Measurements from ENCODE around the gene CACNG4. TPM values are rescaled to one million over a fixed set of nuclear protein-coding genes. Genes with fewer than 3 reads are reported as not detected.

The CACNG4 gene
- total and polyA plus RNA-seq, 2 of the 4 experiments (the other 2 are of a cell fraction) = under 0.01 to 0.53 TPM

GRCh38 chr17:66928949-66929348, 35.6 kb upstream of the CACNG4 start:
- H4K20me1 ChIP-seq (ENCODE audit: insufficient read depth, low read length) = no peaks in the 10 kb centered on the region
- no peak for TF ChIP-seq CEBPB (IDR thresholded peaks at IDR 0.05; ENCODE audit: low read depth, low read length)
- TF ChIP-seq MAFK (IDR thresholded peaks at IDR 0.05; ENCODE audit: low read depth, low read length) = no peak
- no peak for TF ChIP-seq RCOR1 (IDR thresholded peaks at IDR 0.05; ENCODE audit: insufficient replicate concordance, low read length)
- TF ChIP-seq SMC3 (IDR thresholded peaks at IDR 0.05; ENCODE audit: low read depth, low read length) = no peak
- no peak for TF ChIP-seq POLR2A (IDR thresholded peaks at IDR 0.05; ENCODE audit: low read depth, low read length)
- TF ChIP-seq NFE2L2 (IDR thresholded peaks at IDR 0.05; ENCODE audit: low read depth, low read length) = no peak
- TF ChIP-seq MXI1 (IDR thresholded peaks at IDR 0.05; ENCODE audit: borderline replicate concordance, low read depth, low read length) = no peak
- no peak for TF ChIP-seq USF2 (IDR thresholded peaks at IDR 0.05; ENCODE audit: low read depth, low read length)
- no peak for TF ChIP-seq BHLHE40 (IDR thresholded peaks at IDR 0.05; ENCODE audit: low read depth, low read length)
- no peak for TF ChIP-seq MAZ (IDR thresholded peaks at IDR 0.05; ENCODE audit: borderline replicate concordance, low read depth, low read length)
- no peak for TF ChIP-seq CHD1 (IDR thresholded peaks at IDR 0.05; ENCODE audit: low read depth, low read length)
- no peak for TF ChIP-seq ELK1 (IDR thresholded peaks at IDR 0.05; ENCODE audit: borderline replicate concordance, low read depth, low read length)
- TF ChIP-seq FOS (IDR thresholded peaks at IDR 0.05; ENCODE audit: low read depth, low read length) = no peak
- H3K79me1 ChIP-seq (ENCODE audit: low read depth in 1 of 2, low read length in 2 of 2) = no peaks in the 10 kb centered on the region
- H3K4me2 ChIP-seq (ENCODE audit: low read depth, low read length) = no peak overlapping the region
- no peak overlapping the region for H3K9ac ChIP-seq (ENCODE audit: low read depth, low read length)
- no peak overlapping the region for H2BK5ac ChIP-seq (ENCODE audit: low read depth, low read length, poor library complexity, severe bottlenecking)
- no peaks in the 10 kb centered on the region for H3K36me3 ChIP-seq (ENCODE audit: control insufficient read depth, insufficient read depth, low read length)
- H3K9me3 ChIP-seq (ENCODE audit: control insufficient read depth, insufficient read depth, low read length) = no peaks in the 10 kb centered on the region
- no TSS peak for BruUV-seq (replicated peaks)
- no peak overlapping the region for H2AFZ ChIP-seq (replicated peaks; ENCODE audit: low read length, poor library complexity)
- ChIA-PET CTCF (no interaction called here), POLR2A (ENCODE audit: unreplicated experiment) (no interaction called here)
- no peak overlapping the region for H4K5ac ChIP-seq (ENCODE audit: low read depth, low read length)
- no peak overlapping the region for H4K8ac ChIP-seq (ENCODE audit: low read depth in 2 of 2, low read length in 2 of 2)
- no peak overlapping the region for H2AK5ac ChIP-seq (ENCODE audit: low read depth, low read length)
- no peak overlapping the region for H3K27ac ChIP-seq (ENCODE audit: insufficient read depth, low read length)
- DNase-seq (no peak), ATAC-seq (ENCODE audit: low read depth) (no peak)
- H2BK120ac ChIP-seq (ENCODE audit: low read depth, low read length) = no peak overlapping the region
- H3K9me1 ChIP-seq (ENCODE audit: insufficient read depth, low read length) = no peaks in the 10 kb centered on the region
- no peak overlapping the region for H3K23ac ChIP-seq (ENCODE audit: low read depth, low read length)
- no peaks in the 10 kb centered on the region for H3K4me1 ChIP-seq (ENCODE audit: control insufficient read depth, insufficient read depth, low read length)
- H3K4ac ChIP-seq (ENCODE audit: low read depth, low read length) = no peak overlapping the region
- no peak overlapping the region for H3K18ac ChIP-seq (ENCODE audit: low read depth, low read length)
- H2AK9ac ChIP-seq (replicated peaks; ENCODE audit: low read depth, low read length, poor library complexity) = no peak overlapping the region
- peaks cover 29% of the 10 kb centered on the region for H3K27me3 ChIP-seq (ENCODE audit: control insufficient read depth, insufficient read depth, low read length)
- dilution Hi-C loops (cut with HindIII; ENCODE audit: low sequenced_read_pairs, unreplicated experiment) (no loop called here), in situ Hi-C loops (cut with MboI; ENCODE audit: low sequenced_read_pairs) (no loop called here), intact Hi-C loops (cut with micrococcal nuclease) (no loop called here)
- H4K91ac ChIP-seq (ENCODE audit: insufficient read depth, low read depth, low read length) = no peak overlapping the region
- no peak overlapping the region for H3K4me3 ChIP-seq (ENCODE audit: insufficient read depth, low read depth, low read length)
- no peak overlapping the region for H3K14ac ChIP-seq (replicated peaks; ENCODE audit: low read depth, low read length)
- no CpG with 5 or more reads among the region's 5 CpGs for WGBS, 2 experiments (ENCODE audit: extremely low coverage in 2 of 2, insufficient read length in 1 of 2)
- no peak overlapping the region for H2BK20ac ChIP-seq (ENCODE audit: low read depth, low read length)
- no peak overlapping the region for H2BK15ac ChIP-seq (ENCODE audit: low read depth, low read length)
- H3K56ac ChIP-seq (ENCODE audit: extremely low read depth, insufficient read depth, low read length) = no peak overlapping the region

Data from IMR-90 (cell line).